GM12878 (cell line): Measurements from ENCODE around the gene SGTA. TPM values are rescaled to one million over a fixed set of nuclear protein-coding genes. Genes with fewer than 3 reads are reported as not detected.

Experiments
- CBX3 ChIP-seq: fragments of 200-600 bp; sonication (generic); IDR thresholded peaks from 2 replicates; pipeline ENCODE4 v1.6.1; 2016; ENCODE audit warnings: low read depth, borderline replicate concordance
- MYB ChIP-seq: fragments of 150-350 bp; IDR thresholded peaks from 2 replicates; pipeline ENCODE4 v1.6.1; 2014; ENCODE audit warnings: mild to moderate bottlenecking, low read depth, low read length, borderline replicate concordance
- RUNX3 ChIP-seq: IDR thresholded peaks from 2 replicates; pipeline ENCODE4 v1.6.1; 2012; ENCODE audit warnings: low read length, inconsistent platforms
- SRF ChIP-seq, 2 experiments: IDR thresholded peaks; 2 replicates each; pipeline ENCODE4 v1.6.1; 2011; ENCODE audit warnings: low read depth in 2 of 2, low read length in 2 of 2, mild to moderate bottlenecking in 1 of 2, moderate library complexity in 1 of 2
- polyA plus RNA-seq, 11 experiments: library from polyadenylated mRNA; depleted of rRNA in 4 of 11; unstranded in 6 of 11; stranded (reverse) in 5 of 11; fragments of >200 nt; fragmentation: Nextera tagmentation in 4 of 11; fragmentation: Illumina TruSeq in 1 of 11; extraction: Ambion mirVana in 4 of 11; extraction: Trizol in 1 of 11; gene quantifications; 1 replicate in 1 of 11; 2 replicates in 10 of 11; pipeline versions ENCODE4 v1.2.1 to v1.2.3, GENCODE V29; 2011 to 2016; ENCODE audit warnings: inconsistent platforms in 2 of 11, missing spikeins in 2 of 11, low read depth in 1 of 11
- total RNA-seq, 4 experiments: library from RNA; depleted of rRNA in 3 of 4; stranded (reverse); fragments of >200 nt in 3 of 4; fragmentation: Illumina TruSeq in 1 of 4; extraction: Trizol in 1 of 4; gene quantifications; 2 replicates each; pipeline versions ENCODE4 v1.2.1 to v1.2.3, GENCODE V29; 2013 to 2021
- TF ChIP-seq, protein P1 (sequence below): fragments of 450-650 bp; IDR thresholded peaks from 2 replicates; pipeline ENCODE4 v1.6.1; 2017; ENCODE audit warnings: mild to moderate bottlenecking, moderate library complexity
- TF ChIP-seq, protein P2 (sequence below): fragments of 450-650 bp; formaldehyde crosslinking; IDR thresholded peaks from 2 replicates; pipeline ENCODE4 v1.4.0; 2022; ENCODE audit warnings: mild to moderate bottlenecking, moderate library complexity
- TF ChIP-seq, protein P3 (sequence below): IDR thresholded peaks from 2 replicates; pipeline ENCODE4 v1.6.1; 2012; ENCODE audit warnings: low read depth, low read length, improper control_type of control experiment

Gene SGTA
- total and polyA plus RNA-seq, 10 of the 15 experiments (the other 5 are each of a cell fraction or from before 2014, with no cell fraction given): 2.0 to 102 (median 48.2) TPM

DNA sequence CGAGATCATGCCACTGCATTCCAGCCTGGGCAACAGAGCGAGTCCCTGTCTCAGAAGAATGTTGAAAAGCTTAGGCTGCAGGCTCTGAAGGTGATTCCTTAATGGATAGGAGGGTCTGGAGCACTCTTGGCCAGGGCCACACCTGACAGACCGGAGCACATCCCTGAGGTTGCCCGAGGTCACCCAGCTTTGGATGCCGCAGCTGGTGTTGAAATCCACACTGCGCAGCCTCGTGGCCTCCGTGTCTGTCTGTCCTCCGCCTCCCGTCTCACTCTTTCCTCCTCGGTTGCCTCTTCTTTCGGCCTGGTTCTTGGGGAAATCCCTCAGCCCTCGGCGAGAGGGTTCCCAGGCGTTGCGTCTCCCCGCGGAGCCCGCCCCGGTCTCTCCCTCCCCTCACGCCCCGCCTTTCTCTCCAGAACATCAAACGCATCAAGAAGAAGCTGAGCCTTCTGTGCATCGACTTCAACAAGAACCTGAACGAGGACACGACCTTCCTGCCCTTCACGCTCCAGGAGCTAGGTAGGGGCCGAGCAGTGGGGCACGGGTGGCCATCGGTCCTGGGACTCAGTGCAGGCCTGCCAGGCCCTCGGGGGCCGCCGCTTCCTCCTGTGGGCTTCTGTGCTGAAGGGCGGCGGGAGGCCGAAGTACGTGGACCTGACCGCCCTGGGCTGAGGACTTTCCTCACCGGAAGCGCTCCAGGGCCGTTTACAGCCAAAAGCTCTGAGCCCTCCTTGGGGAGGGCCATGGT is 16.4 kb upstream of the SGTA start (continued):
- TF ChIP-seq, protein P1, sequence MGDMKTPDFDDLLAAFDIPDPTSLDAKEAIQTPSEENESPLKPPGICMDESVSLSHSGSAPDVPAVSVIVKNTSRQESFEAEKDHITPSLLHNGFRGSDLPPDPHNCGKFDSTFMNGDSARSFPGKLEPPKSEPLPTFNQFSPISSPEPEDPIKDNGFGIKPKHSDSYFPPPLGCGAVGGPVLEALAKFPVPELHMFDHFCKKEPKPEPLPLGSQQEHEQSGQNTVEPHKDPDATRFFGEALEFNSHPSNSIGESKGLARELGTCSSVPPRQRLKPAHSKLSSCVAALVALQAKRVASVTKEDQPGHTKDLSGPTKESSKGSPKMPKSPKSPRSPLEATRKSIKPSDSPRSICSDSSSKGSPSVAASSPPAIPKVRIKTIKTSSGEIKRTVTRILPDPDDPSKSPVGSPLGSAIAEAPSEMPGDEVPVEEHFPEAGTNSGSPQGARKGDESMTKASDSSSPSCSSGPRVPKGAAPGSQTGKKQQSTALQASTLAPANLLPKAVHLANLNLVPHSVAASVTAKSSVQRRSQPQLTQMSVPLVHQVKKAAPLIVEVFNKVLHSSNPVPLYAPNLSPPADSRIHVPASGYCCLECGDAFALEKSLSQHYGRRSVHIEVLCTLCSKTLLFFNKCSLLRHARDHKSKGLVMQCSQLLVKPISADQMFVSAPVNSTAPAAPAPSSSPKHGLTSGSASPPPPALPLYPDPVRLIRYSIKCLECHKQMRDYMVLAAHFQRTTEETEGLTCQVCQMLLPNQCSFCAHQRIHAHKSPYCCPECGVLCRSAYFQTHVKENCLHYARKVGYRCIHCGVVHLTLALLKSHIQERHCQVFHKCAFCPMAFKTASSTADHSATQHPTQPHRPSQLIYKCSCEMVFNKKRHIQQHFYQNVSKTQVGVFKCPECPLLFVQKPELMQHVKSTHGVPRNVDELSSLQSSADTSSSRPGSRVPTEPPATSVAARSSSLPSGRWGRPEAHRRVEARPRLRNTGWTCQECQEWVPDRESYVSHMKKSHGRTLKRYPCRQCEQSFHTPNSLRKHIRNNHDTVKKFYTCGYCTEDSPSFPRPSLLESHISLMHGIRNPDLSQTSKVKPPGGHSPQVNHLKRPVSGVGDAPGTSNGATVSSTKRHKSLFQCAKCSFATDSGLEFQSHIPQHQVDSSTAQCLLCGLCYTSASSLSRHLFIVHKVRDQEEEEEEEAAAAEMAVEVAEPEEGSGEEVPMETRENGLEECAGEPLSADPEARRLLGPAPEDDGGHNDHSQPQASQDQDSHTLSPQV: no peak
- TF ChIP-seq, protein P2, sequence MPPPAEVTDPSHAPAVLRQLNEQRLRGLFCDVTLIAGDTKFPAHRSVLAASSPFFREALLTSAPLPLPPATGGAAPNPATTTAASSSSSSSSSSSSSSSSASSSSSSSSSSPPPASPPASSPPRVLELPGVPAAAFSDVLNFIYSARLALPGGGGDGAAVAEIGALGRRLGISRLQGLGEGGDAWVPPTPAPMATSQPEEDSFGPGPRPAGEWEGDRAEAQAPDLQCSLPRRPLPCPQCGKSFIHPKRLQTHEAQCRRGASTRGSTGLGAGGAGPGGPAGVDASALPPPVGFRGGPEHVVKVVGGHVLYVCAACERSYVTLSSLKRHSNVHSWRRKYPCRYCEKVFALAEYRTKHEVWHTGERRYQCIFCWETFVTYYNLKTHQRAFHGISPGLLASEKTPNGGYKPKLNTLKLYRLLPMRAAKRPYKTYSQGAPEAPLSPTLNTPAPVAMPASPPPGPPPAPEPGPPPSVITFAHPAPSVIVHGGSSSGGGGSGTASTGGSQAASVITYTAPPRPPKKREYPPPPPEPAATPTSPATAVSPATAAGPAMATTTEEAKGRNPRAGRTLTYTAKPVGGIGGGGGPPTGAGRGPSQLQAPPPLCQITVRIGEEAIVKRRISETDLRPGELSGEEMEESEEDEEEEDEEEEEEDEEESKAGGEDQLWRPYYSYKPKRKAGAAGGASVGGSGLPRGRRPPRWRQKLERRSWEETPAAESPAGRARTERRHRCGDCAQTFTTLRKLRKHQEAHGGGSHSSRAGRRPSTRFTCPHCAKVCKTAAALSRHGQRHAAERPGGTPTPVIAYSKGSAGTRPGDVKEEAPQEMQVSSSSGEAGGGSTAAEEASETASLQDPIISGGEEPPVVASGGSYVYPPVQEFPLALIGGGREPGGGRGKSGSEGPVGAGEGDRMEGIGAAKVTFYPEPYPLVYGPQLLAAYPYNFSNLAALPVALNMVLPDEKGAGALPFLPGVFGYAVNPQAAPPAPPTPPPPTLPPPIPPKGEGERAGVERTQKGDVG (CRISPR knock-in tag): no peak
- TF ChIP-seq SRF (IDR thresholded peaks at IDR 0.05; ENCODE audit: low read depth in 2 of 2, low read length in 2 of 2): no peak
- no peak for TF ChIP-seq MYB
- no peak for TF ChIP-seq CBX3
- TF ChIP-seq, protein P3, sequence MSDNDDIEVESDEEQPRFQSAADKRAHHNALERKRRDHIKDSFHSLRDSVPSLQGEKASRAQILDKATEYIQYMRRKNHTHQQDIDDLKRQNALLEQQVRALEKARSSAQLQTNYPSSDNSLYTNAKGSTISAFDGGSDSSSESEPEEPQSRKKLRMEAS: no peak
- no peak for TF ChIP-seq RUNX3
- TF ChIP-seq, all 136 proteins: peak for 0
